Immature natural killer cell (primary cell): Measurements from ENCODE around the gene CCDC7. TPM values are rescaled to one million over a fixed set of nuclear protein-coding genes. Genes with fewer than 3 reads are reported as not detected.
"Not testable (repeated sequence)": the region's sequence is repeated elsewhere in the genome, so short reads cannot be mapped to it uniquely, and the experiment has no call there.

Experiments
- DNase-seq, 3 donors: peaks; one replicate each; pipeline ENCODE4 v3.0.0; 2022; ENCODE audit warnings: mixed read lengths in 1 of 3
- H3K27ac Mint-ChIP-seq, 6 donors: one replicate each; pipeline ENCODE4 v1.8.0; 2020; ENCODE audit warnings: mixed read lengths in 6 of 6, mild to moderate bottlenecking in 5 of 6, inconsistent platforms in 4 of 6, moderate library complexity in 3 of 6
- H3K27me3 Mint-ChIP-seq, 3 donors: one replicate each; pipeline ENCODE4 v1.8.0; 2020 to 2021; ENCODE audit warnings: low read depth in 3 of 3, mild to moderate bottlenecking in 3 of 3, mixed read lengths in 3 of 3, moderate library complexity in 3 of 3, inconsistent platforms in 1 of 3
- H3K36me3 Mint-ChIP-seq, 3 donors: one replicate each; pipeline ENCODE4 v1.8.0; 2020; ENCODE audit warnings: mixed read lengths in 3 of 3, inconsistent platforms in 2 of 3, mild to moderate bottlenecking in 2 of 3
- H3K4me1 Mint-ChIP-seq, 2 donors: one replicate each; pipeline ENCODE4 v1.8.0; 2020; ENCODE audit warnings: inconsistent platforms in 2 of 2, mild to moderate bottlenecking in 2 of 2, mixed read lengths in 2 of 2, moderate library complexity in 1 of 2
- H3K4me3 Mint-ChIP-seq, 5 donors: one replicate each; pipeline ENCODE4 v1.8.0; 2020; ENCODE audit warnings: mild to moderate bottlenecking in 5 of 5, mixed read lengths in 5 of 5, inconsistent platforms in 3 of 5, moderate library complexity in 3 of 5
- H3K9me3 Mint-ChIP-seq, 6 donors: one replicate each; pipeline ENCODE4 v1.8.0; 2020; ENCODE audit warnings: mild to moderate bottlenecking in 6 of 6, mixed read lengths in 6 of 6, inconsistent platforms in 4 of 6, moderate library complexity in 3 of 6
- polyA plus RNA-seq, 3 donors: library from polyadenylated mRNA; unstranded; fragments of 300-500 nt; fragmentation: Illumina TruSeq; gene quantifications; one replicate each; pipeline ENCODE4 v1.2.3, GENCODE V29; 2021

CCDC7 gene
- polyA plus RNA-seq, result 10 to 100 TPM in 1 of 3 donors, 1 to 10 TPM in 2; 2.1 to 17.3 (median 8.9) TPM

GRCh38 chr10:32445740-32446535 lies at the start of gene CCDC7:
CCDC7 (plus strand) TSS chr10:32446140; CDS start chr10:32451643, 5,503 bp downstream.
- H3K27ac Mint-ChIP-seq, result peak within 1 kb of the TSS; percentile 97 to 100 (median 98)
- H3K4me1 Mint-ChIP-seq, result peaks cover 16 to 26% of the 10 kb centered on the region in 2 donors
- no peaks in the 10 kb centered on the region for H3K9me3 Mint-ChIP-seq
- H3K27me3 Mint-ChIP-seq, result peaks cover 2 to 7% (median 4%) of the 10 kb centered on the region in 3 donors
- DNase-seq, result peak; percentile 84 to 88 (median 86)
- H3K4me3 Mint-ChIP-seq, result peak within 1 kb of the TSS; percentile 90 to 97 (median 95)
- H3K36me3 Mint-ChIP-seq, result peaks cover 0 to 3% (median 0%) of the 10 kb centered on the region in 3 donors

GRCh38 chr10:32397163-32397562 lies 48.8 kb upstream of the CCDC7 start:
- not testable (repeated sequence) for H3K4me1 Mint-ChIP-seq, H3K36me3 Mint-ChIP-seq, H3K9me3 Mint-ChIP-seq, H3K4me3 Mint-ChIP-seq, H3K27me3 Mint-ChIP-seq, H3K27ac Mint-ChIP-seq, DNase-seq

GRCh38 chr10:32399720-32400119 lies 46.2 kb upstream of the CCDC7 start:
- H3K27ac Mint-ChIP-seq, H3K9me3 Mint-ChIP-seq, H3K4me3 Mint-ChIP-seq, H3K27me3 Mint-ChIP-seq, DNase-seq, H3K36me3 Mint-ChIP-seq, H3K4me1 Mint-ChIP-seq: not testable (repeated sequence)

- DNase-seq, result no peak
- H3K4me1 Mint-ChIP-seq, result no peaks in the 10 kb centered on the region
- H3K9me3 Mint-ChIP-seq, result peaks cover 0 to 2% (median 0%) of the 10 kb centered on the region in 6 donors
- H3K27ac Mint-ChIP-seq, result no peak overlapping the region
- peaks cover 0 to 1% (median 0%) of the 10 kb centered on the region in 3 donors for H3K27me3 Mint-ChIP-seq
- no peaks in the 10 kb centered on the region for H3K36me3 Mint-ChIP-seq
- H3K4me3 Mint-ChIP-seq, result no peak overlapping the region
These were observed 45.0 kb upstream of the CCDC7 start for GRCh38 chr10:32400961-32401360.

GRCh38 chr10:32402499-32402898 lies 43.4 kb upstream of the CCDC7 start:
- Mint-ChIP-seq H3K36me3 (peaks cover 0 to under 1% (median 0%) of the 10 kb centered on the region in 3 donors), H3K4me1 (no peaks in the 10 kb centered on the region), H3K27ac (no peak overlapping the region), H3K4me3 (no peak overlapping the region), H3K27me3 (peaks cover 0 to 1% (median 0%) of the 10 kb centered on the region in 3 donors), H3K9me3 (peaks cover 0 to 2% (median 0%) of the 10 kb centered on the region in 6 donors)
- DNase-seq, result no peak

- no peak for DNase-seq
- H3K4me3 Mint-ChIP-seq, result no peak overlapping the region
- peaks cover 0 to 1% (median 0%) of the 10 kb centered on the region in 3 donors for H3K27me3 Mint-ChIP-seq
- no peak overlapping the region for H3K27ac Mint-ChIP-seq
- H3K9me3 Mint-ChIP-seq, result peaks cover 0 to 2% (median 0%) of the 10 kb centered on the region in 6 donors
- H3K36me3 Mint-ChIP-seq, result peaks cover 0 to 4% (median 0%) of the 10 kb centered on the region in 3 donors
- no peaks in the 10 kb centered on the region for H3K4me1 Mint-ChIP-seq
These were observed 42.8 kb upstream of the CCDC7 start for GRCh38 chr10:32403091-32403490.

- Mint-ChIP-seq H3K36me3 (peaks cover 0 to 4% (median 0%) of the 10 kb centered on the region in 3 donors), H3K4me1 (no peaks in the 10 kb centered on the region), H3K4me3 (no peak overlapping the region), H3K9me3 (no peaks in the 10 kb centered on the region), H3K27me3 (peaks cover 0 to 1% (median 0%) of the 10 kb centered on the region in 3 donors), H3K27ac (no peak overlapping the region)
- DNase-seq, result no peak
These were observed 37.2 kb upstream of the CCDC7 start for GRCh38 chr10:32408690-32409089.

DNA sequence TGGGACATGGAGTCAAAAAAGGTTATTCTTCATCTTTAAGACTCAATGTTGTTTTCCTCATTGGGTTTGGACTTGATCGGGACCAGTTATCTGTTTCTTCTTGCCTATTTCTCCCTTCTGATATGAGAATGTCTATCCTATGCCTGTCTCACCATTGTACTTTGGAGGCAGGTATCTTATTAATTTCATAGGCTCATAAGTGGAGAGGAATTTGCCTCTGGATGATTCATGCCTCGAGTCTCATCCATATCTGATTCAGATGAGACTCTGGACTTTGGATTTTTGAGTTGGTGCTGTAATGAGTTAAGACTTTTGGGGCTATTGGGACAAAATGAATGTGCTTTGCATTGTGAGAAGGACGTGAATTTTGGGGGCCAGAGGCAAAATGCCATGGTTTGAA lies 36.2 kb upstream of the CCDC7 start:
- H3K27ac Mint-ChIP-seq, result no peak overlapping the region
- no peaks in the 10 kb centered on the region for H3K4me1 Mint-ChIP-seq
- no peaks in the 10 kb centered on the region for H3K9me3 Mint-ChIP-seq
- H3K36me3 Mint-ChIP-seq, result peaks cover 0 to 4% (median 0%) of the 10 kb centered on the region in 3 donors
- DNase-seq, result no peak
- H3K4me3 Mint-ChIP-seq, result no peak overlapping the region
- peaks cover 0 to 1% (median 0%) of the 10 kb centered on the region in 3 donors for H3K27me3 Mint-ChIP-seq

DNA sequence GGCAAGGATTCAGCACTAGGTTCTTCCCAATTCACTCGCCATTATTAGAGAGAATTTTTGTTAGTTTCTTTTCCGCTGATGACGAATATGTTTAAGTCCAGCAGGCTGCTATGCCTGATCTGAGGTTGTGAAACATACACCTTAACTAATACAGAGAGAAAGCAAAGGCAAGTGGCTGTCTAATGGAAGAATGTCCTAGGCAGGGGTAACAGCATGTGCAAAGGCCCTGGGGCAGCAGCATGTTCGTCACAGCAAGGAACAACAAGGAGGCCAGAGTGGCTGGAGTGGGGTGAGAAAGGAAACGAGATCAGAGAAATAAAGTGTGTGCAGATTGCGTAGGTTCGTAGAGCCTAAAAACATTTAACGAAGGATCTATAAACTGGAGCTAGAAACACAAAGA lies 35.4 kb upstream of the CCDC7 start:
- no peak overlapping the region for H3K27ac Mint-ChIP-seq
- peaks cover 0 to 4% (median 0%) of the 10 kb centered on the region in 3 donors for H3K36me3 Mint-ChIP-seq
- H3K27me3 Mint-ChIP-seq, result peaks cover 0 to 1% (median 0%) of the 10 kb centered on the region in 3 donors
- H3K4me3 Mint-ChIP-seq, result no peak overlapping the region
- H3K4me1 Mint-ChIP-seq, result no peaks in the 10 kb centered on the region
- no peak for DNase-seq
- no peaks in the 10 kb centered on the region for H3K9me3 Mint-ChIP-seq

GRCh38 chr10:32411797-32412498 lies 34.0 kb upstream of the CCDC7 start:
- H3K27me3 Mint-ChIP-seq, result peaks cover 0 to 1% (median 0%) of the 10 kb centered on the region in 3 donors
- H3K4me3 Mint-ChIP-seq, result no peak overlapping the region
- no peak for DNase-seq
- H3K4me1 Mint-ChIP-seq, result no peaks in the 10 kb centered on the region
- no peak overlapping the region for H3K27ac Mint-ChIP-seq
- peaks cover 0 to 4% (median 0%) of the 10 kb centered on the region in 3 donors for H3K36me3 Mint-ChIP-seq
- H3K9me3 Mint-ChIP-seq, result no peaks in the 10 kb centered on the region

- Mint-ChIP-seq H3K27me3 (peaks cover 0 to 1% (median 0%) of the 10 kb centered on the region in 3 donors), H3K9me3 (no peaks in the 10 kb centered on the region), H3K27ac (peak overlapping the region in 1 of 6 donors; percentile 21), H3K4me1 (no peaks in the 10 kb centered on the region), H3K36me3 (peaks cover 0 to 4% (median 0%) of the 10 kb centered on the region in 3 donors), H3K4me3 (no peak overlapping the region)
- no peak for DNase-seq
These were observed 33.5 kb upstream of the CCDC7 start for GRCh38 chr10:32412499-32412853.

DNA sequence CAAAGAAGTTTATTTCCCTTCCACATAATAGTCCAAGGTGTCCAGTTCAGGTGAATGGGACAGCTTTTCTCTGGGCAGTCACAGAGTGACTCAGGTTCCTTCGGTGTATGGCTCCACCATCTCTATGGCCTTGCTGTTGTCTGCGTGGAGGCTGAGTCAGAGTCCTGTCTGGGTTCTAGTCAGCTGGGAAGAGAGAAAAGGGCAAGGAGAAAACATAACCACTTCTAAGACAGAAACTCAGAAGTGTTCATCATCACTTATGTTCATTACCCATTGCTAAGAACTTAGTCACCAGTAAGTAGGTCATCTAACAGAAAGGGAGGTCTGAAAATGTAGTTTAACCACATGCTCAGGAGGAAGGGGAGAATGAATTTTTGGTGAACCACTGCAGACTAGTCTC lies 32.4 kb upstream of the CCDC7 start:
- no peaks in the 10 kb centered on the region for H3K4me1 Mint-ChIP-seq
- peak overlapping the region in 1 of 6 donors; percentile 34 for H3K27ac Mint-ChIP-seq
- no peaks in the 10 kb centered on the region for H3K9me3 Mint-ChIP-seq
- no peak for DNase-seq
- peaks cover 1 to 3% (median 3%) of the 10 kb centered on the region in 3 donors for H3K27me3 Mint-ChIP-seq
- no peaks in the 10 kb centered on the region for H3K36me3 Mint-ChIP-seq
- no peak overlapping the region for H3K4me3 Mint-ChIP-seq

DNA sequence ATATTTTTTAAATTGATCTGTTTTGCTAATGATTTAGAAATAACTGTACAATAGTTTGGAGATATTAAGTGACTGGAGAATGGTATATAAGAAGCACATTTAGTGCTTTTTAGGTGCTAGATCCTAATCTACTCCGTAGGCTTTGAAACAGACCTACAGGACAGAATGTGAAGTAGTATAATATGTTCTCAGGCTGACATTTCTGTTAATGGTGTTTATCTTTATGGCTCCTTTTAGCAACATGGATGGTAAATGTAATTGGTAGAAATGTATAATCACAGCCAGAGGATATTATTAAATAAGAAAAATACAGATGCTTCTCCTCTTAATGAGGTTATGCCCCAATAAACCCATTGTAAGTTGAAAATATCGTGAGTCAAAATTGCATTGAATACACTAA lies 30.6 kb upstream of the CCDC7 start:
- Mint-ChIP-seq H3K27me3 (peaks cover 1 to 3% (median 3%) of the 10 kb centered on the region in 3 donors), H3K4me3 (no peak overlapping the region), H3K27ac (no peak overlapping the region), H3K36me3 (no peaks in the 10 kb centered on the region), H3K9me3 (no peaks in the 10 kb centered on the region), H3K4me1 (no peaks in the 10 kb centered on the region)
- DNase-seq, result no peak

DNA sequence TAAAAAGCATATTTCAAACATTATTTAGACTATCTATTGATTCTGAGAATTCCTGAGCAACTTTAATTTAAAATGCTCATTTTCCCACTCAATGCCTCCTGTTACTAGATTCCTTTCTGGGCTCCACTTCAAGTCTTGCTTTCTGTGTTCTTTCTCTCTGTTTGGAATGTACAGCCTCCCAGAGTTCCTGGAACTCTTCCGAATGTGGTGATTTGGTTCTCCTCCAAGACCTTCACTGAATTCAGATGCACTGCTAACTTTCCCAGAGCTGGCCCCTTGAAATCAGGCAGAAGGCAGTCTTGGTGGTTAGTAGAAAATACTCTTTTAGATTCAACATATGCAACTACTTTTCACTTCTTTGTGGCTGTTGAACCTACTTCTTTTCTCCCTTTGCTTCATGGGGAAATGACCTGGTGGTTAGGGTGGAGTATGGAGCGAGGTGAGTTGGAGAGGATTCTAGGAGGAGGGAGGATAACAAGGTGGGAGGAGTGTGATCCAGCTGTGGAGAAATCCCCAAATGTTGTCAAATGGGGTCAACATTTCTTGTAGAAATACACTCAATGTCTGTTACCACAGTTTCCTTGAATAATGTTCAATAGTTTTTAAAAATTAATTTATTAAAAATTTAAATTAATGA lies 27.9 kb upstream of the CCDC7 start:
- peaks cover 0 to 6% (median 5%) of the 10 kb centered on the region in 3 donors for H3K36me3 Mint-ChIP-seq
- DNase-seq, result no peak
- no peak overlapping the region for H3K4me3 Mint-ChIP-seq
- no peak overlapping the region for H3K27ac Mint-ChIP-seq
- H3K27me3 Mint-ChIP-seq, result peaks cover 3 to 6% (median 3%) of the 10 kb centered on the region in 3 donors
- peaks cover 0 to 9% (median 3%) of the 10 kb centered on the region in 6 donors for H3K9me3 Mint-ChIP-seq
- no peaks in the 10 kb centered on the region for H3K4me1 Mint-ChIP-seq
